Measurements from ENCODE around the gene PPARD. TPM values are rescaled to one million over a fixed set of nuclear protein-coding genes. Genes with fewer than 3 reads are reported as not detected.

PPARD gene
- total and polyA plus RNA-seq, 8 donors: 2.6 to 34.6 (median 17.9) TPM

GRCh38 chr6:35299674-35300073 is 42.7 kb upstream of the PPARD start:
- 51 to 71% (median 60%) methylated on average over 4 of the region's 4 CpGs for WGBS, 5 donors
- peak in 1 of 2 donors; percentile 63 for DNase-seq
- no peaks in the 10 kb centered on the region for H3K9me3 ChIP-seq
- no peak for TF ChIP-seq EP300 (IDR thresholded peaks at IDR 0.05)
- no peak for TF ChIP-seq CTCF (IDR thresholded peaks at IDR 0.05)
- TF ChIP-seq POLR2AphosphoS5 (IDR thresholded peaks at IDR 0.05): no peak
- TF ChIP-seq POLR2A (IDR thresholded peaks at IDR 0.05): no peak
- H3K4me1 ChIP-seq: peaks cover 22 to 77% (median 42%) of the 10 kb centered on the region in 4 donors
- peak overlapping the region in 3 of 4 donors; percentile 2 to 52 (median 18) for H3K4me3 ChIP-seq
- peaks cover 13 to 20% (median 15%) of the 10 kb centered on the region in 4 donors for H3K36me3 ChIP-seq
- intact Hi-C loops (cut with DNase I; ENCODE audit: low total_unique reads): loop anchor here (5.0 kb wide), 1 partner anchor 153 kb away; the partner anchor contains the start of gene FANCE
- no peaks in the 10 kb centered on the region for H3K27me3 ChIP-seq
- peak overlapping the region in 4 of 5 donors; percentile 16 to 90 (median 79) for H3K27ac ChIP-seq

DNA sequence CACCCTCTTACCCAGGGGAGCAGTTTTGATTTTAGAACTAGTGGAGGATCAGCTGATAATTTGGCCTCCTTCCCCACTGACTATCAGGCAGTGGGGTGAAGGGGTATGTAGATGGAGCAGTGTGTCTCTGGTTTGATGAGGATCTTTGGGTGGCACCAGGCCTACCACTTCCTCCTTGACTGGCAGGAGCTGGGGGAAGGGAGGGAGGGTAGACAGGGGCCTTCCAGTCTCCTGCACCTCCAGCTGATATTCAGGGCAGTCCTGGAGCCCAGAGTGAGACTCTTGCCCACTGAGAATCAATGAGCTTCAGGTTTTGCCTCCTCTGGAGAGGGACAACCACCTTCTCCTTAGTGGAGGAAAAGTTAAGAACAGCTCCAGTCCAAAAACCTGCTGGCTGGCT is 41.5 kb upstream of the PPARD start:
- Histone ChIP-seq H3K27ac (peak overlapping the region in 4 of 5 donors; percentile 24 to 90 (median 79)), H3K36me3 (peaks cover 2 to 9% (median 3%) of the 10 kb centered on the region in 4 donors), H3K27me3 (no peaks in the 10 kb centered on the region), H3K4me1 (peaks cover 22 to 77% (median 42%) of the 10 kb centered on the region in 4 donors), H3K4me3 (no peak overlapping the region), H3K9me3 (no peaks in the 10 kb centered on the region)
- TF ChIP-seq EP300 (IDR thresholded peaks at IDR 0.05): no peak
- no peak for TF ChIP-seq POLR2AphosphoS5 (IDR thresholded peaks at IDR 0.05)
- TF ChIP-seq CTCF (IDR thresholded peaks at IDR 0.05): no peak
- no peak for TF ChIP-seq POLR2A (IDR thresholded peaks at IDR 0.05)
- intact Hi-C loops (cut with DNase I; ENCODE audit: low total_unique reads): no loop called here
- DNase-seq: no peak

DNA sequence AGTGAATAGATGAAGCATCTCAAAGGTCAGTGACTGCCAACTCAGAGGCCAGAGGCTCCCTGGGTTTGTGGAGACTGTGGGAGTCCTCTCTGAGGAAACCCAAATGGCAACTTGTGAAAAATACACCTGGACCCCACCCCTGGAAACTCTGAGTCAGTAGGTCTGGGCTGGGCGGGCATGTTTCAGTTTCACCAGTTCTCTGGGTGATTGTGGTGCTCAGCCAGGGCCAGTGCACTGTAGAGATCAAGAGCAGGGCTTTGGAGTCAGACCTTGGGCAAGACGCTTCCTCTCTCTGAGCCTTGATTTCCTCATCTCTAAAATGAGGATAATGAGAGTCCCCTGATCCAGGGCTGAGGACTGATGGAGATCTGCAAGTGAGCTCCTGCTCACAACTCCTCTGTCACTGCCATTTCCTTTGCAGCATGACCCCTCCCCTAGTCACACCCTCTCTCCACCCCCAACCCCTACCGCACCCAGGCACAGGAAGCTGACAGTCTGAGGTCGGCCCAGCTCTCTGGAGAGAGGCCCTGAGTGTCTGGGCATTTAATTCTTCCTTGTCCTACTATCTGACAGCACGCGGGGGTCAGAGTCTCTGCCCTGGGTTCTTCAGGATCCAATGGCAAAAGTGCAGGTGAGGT is 39.6 kb upstream of the PPARD start:
- peak; percentile 69 to 85 for DNase-seq
- Histone ChIP-seq H3K27ac (peak overlapping the region; percentile 10 to 90 (median 64)), H3K4me1 (peaks cover 16 to 65% (median 32%) of the 10 kb centered on the region in 4 donors), H3K4me3 (peak overlapping the region in 3 of 4 donors; percentile 9 to 16 (median 11)), H3K9me3 (no peaks in the 10 kb centered on the region), H3K27me3 (no peaks in the 10 kb centered on the region), H3K36me3 (no peaks in the 10 kb centered on the region)
- intact Hi-C loops (cut with DNase I; ENCODE audit: low total_unique reads): no loop called here
- TF ChIP-seq EP300 (IDR thresholded peaks at IDR 0.05): no peak
- no peak for TF ChIP-seq CTCF (IDR thresholded peaks at IDR 0.05)
- no peak for TF ChIP-seq POLR2A (IDR thresholded peaks at IDR 0.05)
- peak in 1 of 3 donors; percentile 73 for TF ChIP-seq POLR2AphosphoS5 (IDR thresholded peaks at IDR 0.05)
- WGBS, 5 donors: 23 to 36% (median 28%) methylated on average over 6 of the region's 6 CpGs

- no peak for DNase-seq
- peak overlapping the region in 1 of 5 donors; percentile 78 for H3K27ac ChIP-seq
- no peaks in the 10 kb centered on the region for H3K27me3 ChIP-seq
- peaks cover 16 to 50% (median 23%) of the 10 kb centered on the region in 4 donors for H3K4me1 ChIP-seq
- intact Hi-C loops (cut with DNase I; ENCODE audit: low total_unique reads): no loop called here
- no peak for TF ChIP-seq POLR2A (IDR thresholded peaks at IDR 0.05)
- no peak for TF ChIP-seq EP300 (IDR thresholded peaks at IDR 0.05)
- no peak for TF ChIP-seq CTCF (IDR thresholded peaks at IDR 0.05)
- no peak for TF ChIP-seq POLR2AphosphoS5 (IDR thresholded peaks at IDR 0.05)
- 60 to 80% (median 77%) methylated on average over 1 of the region's 1 CpG for WGBS, 5 donors
- no peaks in the 10 kb centered on the region for H3K36me3 ChIP-seq
- no peak overlapping the region for H3K4me3 ChIP-seq
- no peaks in the 10 kb centered on the region for H3K9me3 ChIP-seq
These were observed 38.1 kb upstream of the PPARD start for GRCh38 chr6:35304299-35304698.
